HG02840 (cell line): Measurements from ENCODE around the gene CPZ.

Experiments
- ATAC-seq: cut with Tn5 transposase; IDR thresholded peaks from one replicate; pipeline ENCODE4 v1.9.1; 2021; ENCODE audit warnings: mild to moderate bottlenecking, moderate library complexity, moderate number of reproducible peaks; ENCODE audit not compliant: unreplicated experiment, low FRiP score

Gene CPZ

GRCh38 chr4:8579526-8580320 lies 12.8 kb upstream of the CPZ start:
- no peak for ATAC-seq

GRCh38 chr4:8580321-8581093 lies 12.1 kb upstream of the CPZ start, which contains the start of gene GPR78:
GPR78 (plus strand) TSS chr4:8580392; CDS start chr4:8580983, 591 bp downstream.
- no peak for ATAC-seq

- no peak for ATAC-seq
Observed at GRCh38 chr4:8581094-8581861, 11.3 kb upstream of the CPZ start.

- ATAC-seq: no peak
Observed at GRCh38 chr4:8582016-8582415, 10.5 kb upstream of the CPZ start.

GRCh38 chr4:8582436-8582835 lies 10.1 kb upstream of the CPZ start:
- ATAC-seq: no peak

GRCh38 chr4:8582941-8583654 lies 9.5 kb upstream of the CPZ start:
- no peak for ATAC-seq

GRCh38 chr4:8583655-8584025 lies 8.9 kb upstream of the CPZ start:
- ATAC-seq: no peak

- ATAC-seq: no peak
Observed at GRCh38 chr4:8585186-8585585, 7.4 kb upstream of the CPZ start.

- ATAC-seq: no peak
Observed at GRCh38 chr4:8585721-8586212, 6.8 kb upstream of the CPZ start.

GRCh38 chr4:8586246-8586645 lies 6.3 kb upstream of the CPZ start:
- no peak for ATAC-seq

GRCh38 chr4:8586671-8587468 lies 5.7 kb upstream of the CPZ start:
- ATAC-seq: no peak

- no peak for ATAC-seq
Observed at GRCh38 chr4:8587469-8588195, 4.9 kb upstream of the CPZ start.

- no peak for ATAC-seq
Observed at GRCh38 chr4:8588196-8588470, 4.4 kb upstream of the CPZ start.

GRCh38 chr4:8589336-8589735 lies 3.2 kb upstream of the CPZ start:
- ATAC-seq: no peak

- ATAC-seq: no peak
Observed at GRCh38 chr4:8589823-8590545, 2.6 kb upstream of the CPZ start.

GRCh38 chr4:8590546-8590880 lies 2.1 kb upstream of the CPZ start:
- no peak for ATAC-seq

- no peak for ATAC-seq
Observed at GRCh38 chr4:8591114-8591513, 1.5 kb upstream of the CPZ start.

GRCh38 chr4:8591626-8592365 lies 769 bp upstream of the CPZ start:
- no peak for ATAC-seq
